HG02642 (cell line): ENCODE measurements around the gene MYO18A.
"Not testable (repeated sequence)": the region's sequence is repeated elsewhere in the genome, so short reads cannot be mapped to it uniquely, and the experiment has no call there.

Experiments
- ATAC-seq: cut with Tn5 transposase; IDR thresholded peaks from one replicate; pipeline ENCODE4 v1.9.1; 2021; ENCODE audit warnings: mild to moderate bottlenecking; ENCODE audit not compliant: unreplicated experiment, poor library complexity

Gene MYO18A

GRCh38 chr17:29088782-29089181 is 91.4 kb downstream of the MYO18A start:
- not testable (repeated sequence) for ATAC-seq

- no peak for ATAC-seq
Measured at GRCh38 chr17:29086628-29087332, 93.4 kb downstream of the MYO18A start.

DNA sequence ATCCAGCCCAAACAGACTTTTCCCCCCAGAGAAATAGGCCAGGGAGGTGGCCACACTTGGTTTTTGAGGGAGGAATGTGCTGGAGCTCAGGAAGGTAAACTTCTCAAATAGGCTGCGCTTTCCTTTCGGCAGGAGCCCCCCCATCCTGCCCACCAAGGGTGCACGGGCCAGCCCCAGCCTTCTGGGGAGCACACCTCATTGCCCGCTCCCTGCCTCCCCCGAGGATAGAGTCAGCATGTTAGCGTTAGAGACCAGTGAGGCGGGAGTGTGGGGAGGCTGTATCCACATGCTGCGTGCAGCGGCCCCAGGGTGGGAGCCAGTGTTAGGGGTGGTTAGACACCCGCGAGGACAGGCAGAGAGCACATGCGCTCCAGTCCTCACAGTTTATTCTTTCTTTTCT is 95.0 kb downstream of the MYO18A start:
- ATAC-seq = no peak

- ATAC-seq = no peak
Measured at GRCh38 chr17:29084541-29085146, 95.6 kb downstream of the MYO18A start.

DNA sequence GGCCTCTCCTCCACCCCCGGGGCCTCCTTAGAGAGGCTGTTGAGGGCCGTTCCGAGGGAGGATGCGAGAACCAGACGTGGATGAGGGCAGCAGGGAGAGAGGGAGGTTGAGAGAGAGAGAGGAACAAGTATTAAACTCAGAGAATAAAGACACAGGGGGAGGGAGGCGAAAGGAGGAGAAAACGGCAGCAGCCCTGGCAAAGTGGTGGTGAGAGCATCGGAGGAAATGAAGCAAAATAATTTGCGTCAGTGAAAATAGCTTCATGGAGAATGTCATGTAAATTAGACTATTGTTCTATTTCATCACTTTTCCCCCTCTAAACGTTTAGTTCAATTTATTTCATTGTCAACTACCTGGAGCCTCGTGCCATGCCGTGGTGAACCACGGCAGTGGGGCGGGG is 99.2 kb downstream of the MYO18A start:
- ATAC-seq = no peak

- ATAC-seq = no peak
Measured at GRCh38 chr17:29080323-29080722, 99.9 kb downstream of the MYO18A start.

DNA sequence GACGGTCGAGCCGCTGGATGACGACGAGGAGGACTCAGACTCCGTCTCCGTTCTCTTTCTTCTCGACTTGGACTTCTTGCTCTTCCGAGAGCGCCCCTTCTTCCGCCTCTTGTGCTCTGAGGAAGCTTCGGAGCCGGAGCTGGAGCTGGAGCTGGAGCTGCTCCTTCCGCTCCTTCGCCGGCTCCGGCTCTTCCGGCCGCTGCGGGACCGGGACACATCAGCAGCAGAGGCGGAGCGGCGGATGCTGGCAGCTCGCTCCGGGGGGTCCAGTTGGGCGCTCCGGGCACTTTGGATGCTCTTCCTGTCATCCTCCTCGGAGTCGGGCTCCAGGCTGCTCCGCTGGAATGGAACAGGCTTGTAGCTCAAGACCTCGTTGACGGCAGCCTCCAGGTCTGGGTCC is 100.3 kb downstream of the MYO18A start:
- ATAC-seq = no peak

GRCh38 chr17:29079433-29079832 is 100.8 kb downstream of the MYO18A start:
- ATAC-seq = no peak

GRCh38 chr17:29078183-29079045 is 101.8 kb downstream of the MYO18A start:
- no peak for ATAC-seq

DNA sequence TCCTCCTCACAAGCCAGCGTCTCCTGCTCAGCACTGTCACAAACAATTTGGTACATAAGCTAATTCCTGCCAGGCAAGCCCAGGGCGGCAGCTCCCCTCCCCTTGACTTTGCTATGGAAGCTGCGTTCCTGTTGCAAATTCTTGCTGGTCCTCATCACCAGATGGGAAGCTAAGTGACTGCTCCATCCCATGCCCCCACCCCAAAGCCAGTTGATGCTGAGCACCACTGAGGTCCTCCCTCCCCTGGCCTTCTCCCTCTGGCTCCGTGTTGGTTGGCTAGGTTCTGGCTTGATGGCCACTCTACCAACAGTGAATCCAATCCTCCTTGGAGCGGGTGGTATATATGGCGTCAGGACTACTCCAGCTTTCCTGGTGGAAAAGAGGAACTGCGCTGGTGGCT is 102.9 kb downstream of the MYO18A start:
- no peak for ATAC-seq

- no peak for ATAC-seq
Measured at GRCh38 chr17:29076722-29077121, 103.5 kb downstream of the MYO18A start.

DNA sequence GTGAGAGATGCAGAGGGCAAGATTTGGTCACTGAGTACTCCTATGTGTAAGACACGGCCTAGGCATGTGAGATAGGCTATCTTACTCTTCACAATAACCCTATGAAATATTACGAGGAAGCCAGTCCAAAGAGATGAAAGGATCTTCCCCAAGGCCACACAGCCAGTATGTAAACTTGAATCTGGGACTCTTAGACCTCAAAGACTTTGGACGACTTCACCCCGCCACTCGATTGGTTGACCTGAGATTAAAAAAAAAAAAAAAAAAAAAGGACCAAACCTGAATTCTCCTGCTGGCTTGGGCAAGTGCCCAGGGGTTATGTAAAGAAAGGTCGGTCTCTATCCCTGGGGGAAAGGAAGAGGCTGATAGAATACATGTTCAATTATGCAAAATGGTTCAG is 104.1 kb downstream of the MYO18A start:
- ATAC-seq = no peak

GRCh38 chr17:29074488-29074887 is 105.7 kb downstream of the MYO18A start:
- ATAC-seq = no peak

DNA sequence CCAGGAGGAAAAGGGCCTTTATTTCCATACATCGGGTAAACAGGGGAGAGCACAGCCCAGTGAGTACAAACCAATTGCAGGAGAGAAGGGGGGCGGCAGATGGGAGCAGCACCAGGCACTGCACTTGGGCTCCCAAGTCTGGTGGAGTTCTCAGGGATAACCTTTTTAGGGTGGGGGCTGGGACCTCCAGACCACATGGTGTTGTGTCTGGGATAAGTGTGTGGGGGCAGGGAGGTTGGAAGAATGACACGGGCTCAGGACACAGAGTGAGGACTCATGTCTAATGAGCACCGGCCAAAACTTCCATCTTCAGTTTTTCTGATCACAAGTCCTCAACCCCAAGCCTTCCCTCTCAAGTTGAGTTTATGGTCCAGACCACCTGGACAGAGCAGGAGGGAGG is 106.7 kb downstream of the MYO18A start:
- ATAC-seq = no peak

DNA sequence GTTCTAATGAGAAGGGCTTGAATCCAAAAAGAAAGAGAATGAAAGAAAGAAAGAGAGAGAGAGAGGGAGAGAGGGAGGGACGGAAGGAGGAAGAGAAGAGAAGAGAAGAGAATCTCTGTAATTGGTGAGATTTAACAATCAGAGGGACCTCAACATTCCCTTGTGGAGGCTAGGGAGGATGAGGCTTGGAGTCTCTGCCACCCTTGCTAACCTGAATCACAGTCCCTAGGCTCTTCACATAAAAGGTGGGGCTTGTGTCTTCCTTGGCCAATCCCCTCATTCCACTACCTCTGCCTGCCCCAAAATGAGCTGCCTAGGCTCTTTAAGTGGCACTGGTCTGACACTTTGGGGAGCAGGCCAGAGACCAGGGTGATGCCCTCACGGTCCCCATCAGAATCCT is 107.2 kb downstream of the MYO18A start:
- ATAC-seq = no peak

- no peak for ATAC-seq
Measured at GRCh38 chr17:29071303-29071702, 108.9 kb downstream of the MYO18A start.

DNA sequence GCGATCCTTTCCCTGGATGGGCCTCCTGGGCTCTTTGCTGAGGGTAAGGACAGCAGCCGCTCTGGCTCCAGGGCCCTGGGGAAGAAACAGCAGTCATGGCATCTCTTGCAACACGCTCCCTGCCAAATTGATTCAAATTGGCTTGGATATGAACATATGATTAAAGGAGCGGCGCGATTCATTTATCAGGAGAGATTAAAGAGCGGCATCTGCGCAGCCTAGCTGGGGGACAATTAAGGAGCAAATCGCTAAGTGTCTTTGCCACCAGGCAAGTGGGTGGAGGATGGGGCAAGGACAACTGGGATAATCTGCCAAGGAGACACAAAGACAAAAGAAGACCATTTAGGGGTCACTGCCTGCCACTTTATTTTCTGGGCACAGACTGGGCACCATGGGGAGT is 109.4 kb downstream of the MYO18A start:
- no peak for ATAC-seq

DNA sequence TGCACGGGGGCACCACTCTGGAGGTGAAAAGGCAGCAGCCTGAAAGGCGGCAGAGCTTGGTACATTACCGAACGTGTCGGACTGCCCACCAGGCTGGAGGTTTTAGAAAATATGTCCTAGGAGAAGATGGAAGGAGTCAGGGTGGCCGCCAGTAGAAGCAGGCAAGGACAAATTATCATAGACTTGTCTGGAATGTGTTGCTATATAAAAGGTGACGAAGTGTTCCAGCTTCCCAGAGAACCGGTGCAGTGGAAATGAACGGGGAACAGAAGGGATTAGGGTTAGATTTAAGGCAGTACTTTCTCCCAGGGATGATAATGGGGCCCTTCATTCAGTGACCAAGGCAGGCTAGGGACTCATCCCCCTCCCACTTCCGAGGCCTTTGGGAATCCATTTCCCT is 109.9 kb downstream of the MYO18A start:
- no peak for ATAC-seq

DNA sequence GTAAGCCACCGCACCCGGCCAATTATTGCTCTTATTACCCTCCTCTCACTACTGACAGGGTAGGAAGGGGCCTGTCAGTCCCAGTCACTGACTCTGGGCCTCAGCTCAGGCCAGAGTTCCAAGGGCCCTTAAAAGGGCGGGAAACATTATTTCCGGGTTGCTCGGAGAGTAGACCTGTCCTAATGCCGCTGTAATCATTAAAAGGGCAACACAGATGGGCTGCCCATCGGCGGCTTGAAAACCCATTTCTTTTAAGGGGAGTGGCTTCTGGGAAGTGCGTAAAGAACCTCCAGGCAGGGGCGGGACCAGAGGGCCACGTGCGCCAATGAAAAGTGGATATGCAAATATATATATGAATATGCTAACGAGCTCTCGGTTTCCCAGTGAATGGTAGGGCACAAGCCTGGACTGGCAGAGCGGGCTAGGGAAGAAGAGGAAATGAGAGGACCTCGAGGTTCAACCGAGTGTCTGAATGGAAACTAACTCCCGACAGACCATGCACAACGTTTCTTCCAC is 110.6 kb downstream of the MYO18A start:
- no peak for ATAC-seq

DNA sequence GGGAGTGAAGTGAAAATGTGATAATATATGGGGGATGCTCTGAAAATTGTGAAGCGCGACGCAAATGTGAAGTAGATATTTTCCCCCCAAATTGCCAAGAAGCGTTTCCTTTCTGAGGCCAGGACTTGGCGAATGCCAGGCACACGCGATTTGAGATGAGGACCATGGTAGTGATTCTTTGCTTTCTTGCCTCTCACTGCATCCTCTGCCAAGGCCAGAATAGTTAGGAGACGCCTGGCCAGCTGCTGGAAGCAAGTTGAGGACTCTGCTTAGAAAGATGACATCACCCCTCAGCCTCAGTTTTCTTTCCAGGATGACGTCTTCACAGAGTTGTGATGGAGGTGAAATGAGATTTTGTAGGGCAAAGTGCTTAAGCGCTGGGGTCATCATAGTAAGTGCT is 111.4 kb downstream of the MYO18A start:
- no peak for ATAC-seq

- no peak for ATAC-seq
Measured at GRCh38 chr17:29066606-29067005, 113.6 kb downstream of the MYO18A start.
